Stimulated activated CD8-positive, alpha-beta memory T cell treated with anti-CD3 and anti-CD28 coated beads, Interleukin-12 subunit alpha, Interleukin-12 subunit beta, amount 100 ng/mL, for 4 hours (primary cell): ENCODE results near the gene SH2D1B.
"Not testable (repeated sequence)": the region's sequence is repeated elsewhere in the genome, so short reads cannot be mapped to it uniquely, and the experiment has no call there.

Source experiments
- DNase-seq: peaks from one replicate; pipeline ENCODE4 v3.0.0-alpha.2; 2020; ENCODE audit warnings: low read depth

SH2D1B gene

GRCh38 chr1:162412002-162412401 lies at the start of gene SH2D1B:
TSS of gene SH2D1B (minus strand) at chr1:162412136. CDS start at chr1:162412016, 120 bp downstream.
- DNase-seq, result peak; percentile 12

GRCh38 chr1:162458236-162458635 lies 46.3 kb upstream of the SH2D1B start:
- no peak for DNase-seq

GRCh38 chr1:162456323-162456722 lies 44.4 kb upstream of the SH2D1B start:
- DNase-seq, result no peak

- DNase-seq, result not testable (repeated sequence)
Observed at GRCh38 chr1:162454361-162454760, 42.4 kb upstream of the SH2D1B start.

- no peak for DNase-seq
Observed at GRCh38 chr1:162446946-162447345, 35.0 kb upstream of the SH2D1B start.

GRCh38 chr1:162444903-162445302 lies 33.0 kb upstream of the SH2D1B start:
- no peak for DNase-seq

- DNase-seq, result not testable (repeated sequence)
Observed at GRCh38 chr1:162432977-162433713, 21.2 kb upstream of the SH2D1B start.

- no peak for DNase-seq
Observed at GRCh38 chr1:162430583-162430982, 18.6 kb upstream of the SH2D1B start.

GRCh38 chr1:162422662-162423375 lies 10.9 kb upstream of the SH2D1B start:
- no peak for DNase-seq

- DNase-seq, result no peak
Observed at GRCh38 chr1:162421258-162422164, 9.6 kb upstream of the SH2D1B start.

GRCh38 chr1:162420120-162420519 lies 8.2 kb upstream of the SH2D1B start:
- no peak for DNase-seq

GRCh38 chr1:162419450-162419931 lies 7.6 kb upstream of the SH2D1B start:
- DNase-seq, result not testable (repeated sequence)

GRCh38 chr1:162418584-162418983 lies 6.6 kb upstream of the SH2D1B start:
- DNase-seq, result not testable (repeated sequence)

GRCh38 chr1:162417650-162418049 lies 5.7 kb upstream of the SH2D1B start:
- DNase-seq, result no peak

- DNase-seq, result no peak
Observed at GRCh38 chr1:162416909-162417308, 5.0 kb upstream of the SH2D1B start.

- DNase-seq, result no peak
Observed at GRCh38 chr1:162416215-162416614, 4.3 kb upstream of the SH2D1B start.

GRCh38 chr1:162407539-162407938 lies 4.4 kb downstream of the SH2D1B start:
- no peak for DNase-seq

- no peak for DNase-seq
Observed at GRCh38 chr1:162406811-162407210, 5.1 kb downstream of the SH2D1B start.

GRCh38 chr1:162405800-162406199 lies 6.1 kb downstream of the SH2D1B start:
- DNase-seq, result no peak

GRCh38 chr1:162404550-162405160 lies 7.3 kb downstream of the SH2D1B start:
- DNase-seq, result no peak

- DNase-seq, result no peak
Observed at GRCh38 chr1:162400790-162401355, 11.1 kb downstream of the SH2D1B start.
